Thymus (tissue), 11 donors: ENCODE measurements around the gene FSHB. TPM values are rescaled to one million over a fixed set of nuclear protein-coding genes. Genes with fewer than 3 reads are reported as not detected.

Source experiments
- DNase-seq, 9 donors: peaks; one replicate each; pipeline ENCODE4 v3.0.0-alpha.2; 2013; ENCODE audit warnings: low spot score in 9 of 9, low read depth in 6 of 9, missing footprints in 1 of 9
- H3K27ac ChIP-seq, 2 donors: one replicate each; pipeline ENCODE4 v1.5.1; 2013; ENCODE audit warnings: control low read depth in 1 of 2, low read depth in 1 of 2, low read length in 1 of 2, mild to moderate bottlenecking in 1 of 2, moderate library complexity in 1 of 2
- H3K27me3 ChIP-seq, 2 donors: one replicate each; pipeline ENCODE4 v1.5.1; 2013; ENCODE audit warnings: low read length in 1 of 2; ENCODE audit not compliant: control insufficient read depth in 2 of 2, insufficient read depth in 1 of 2
- H3K36me3 ChIP-seq, 2 donors: one replicate each; pipeline ENCODE4 v1.5.1; 2013; ENCODE audit warnings: low read length in 1 of 2, mild to moderate bottlenecking in 1 of 2, moderate library complexity in 1 of 2; ENCODE audit not compliant: control insufficient read depth in 2 of 2, insufficient read depth in 2 of 2
- H3K4me1 ChIP-seq, 2 donors: one replicate each; pipeline ENCODE4 v1.5.1; 2013; ENCODE audit warnings: low read length in 2 of 2; ENCODE audit not compliant: control insufficient read depth in 2 of 2, insufficient read depth in 2 of 2
- H3K4me3 ChIP-seq, 2 donors: one replicate each; pipeline ENCODE4 v1.5.1; 2013; ENCODE audit warnings: low read length in 2 of 2, control low read depth in 1 of 2, mild to moderate bottlenecking in 1 of 2
- H3K9me3 ChIP-seq, 2 donors: one replicate each; pipeline ENCODE4 v1.5.1; 2013; ENCODE audit warnings: low read length in 1 of 2, mild to moderate bottlenecking in 1 of 2; ENCODE audit not compliant: control insufficient read depth in 2 of 2, insufficient read depth in 1 of 2
- WGBS: extraction: QIAGEN DNeasy Blood & Tissue Kit; methylation state at CpG from one replicate; pipeline ENCODE4 v1.1.7; 2013; 5-methylcytosine and 5-hydroxymethylcytosine counted together
- polyA plus RNA-seq: library from polyadenylated mRNA; stranded (reverse); fragments of 200-250 nt; gene quantifications from one replicate; pipeline ENCODE4 v1.2.3, GENCODE V29; 2013
- total RNA-seq: library from RNA; stranded (reverse); fragments of 120-200 nt; gene quantifications from one replicate; pipeline ENCODE4 v1.2.4, GENCODE V29; 2013
- donor health status: healthy.

FSHB gene
- total and polyA plus RNA-seq, 2 donors = 0.05 to 0.30 TPM

DNA sequence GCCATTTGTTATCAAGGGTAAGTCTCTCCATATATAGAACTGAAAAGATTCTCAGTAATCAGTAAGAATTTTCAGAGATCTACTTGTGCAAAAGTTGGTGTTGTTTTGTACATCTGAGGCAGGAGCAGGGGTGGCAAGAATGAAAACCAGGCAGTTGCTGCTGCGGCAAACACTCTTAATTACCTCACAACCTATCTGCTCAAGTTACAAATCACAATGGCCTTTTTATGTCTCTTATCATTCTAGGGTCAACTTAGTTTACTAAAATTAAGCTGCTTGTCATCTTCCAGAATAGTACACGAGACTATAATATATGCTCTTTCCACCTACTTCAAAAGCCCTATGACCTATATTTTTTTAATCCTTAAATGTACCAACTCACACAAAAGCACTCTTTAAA is 14.3 kb upstream of the FSHB start:
- WGBS = 91% methylated on average over 2 of the region's 2 CpGs
- no peaks in the 10 kb centered on the region for H3K36me3 ChIP-seq
- no peaks in the 10 kb centered on the region for H3K4me1 ChIP-seq
- no peak overlapping the region for H3K4me3 ChIP-seq
- H3K27me3 ChIP-seq = no peaks in the 10 kb centered on the region
- H3K9me3 ChIP-seq = no peaks in the 10 kb centered on the region
- H3K27ac ChIP-seq = no peak overlapping the region
- DNase-seq = no peak

DNA sequence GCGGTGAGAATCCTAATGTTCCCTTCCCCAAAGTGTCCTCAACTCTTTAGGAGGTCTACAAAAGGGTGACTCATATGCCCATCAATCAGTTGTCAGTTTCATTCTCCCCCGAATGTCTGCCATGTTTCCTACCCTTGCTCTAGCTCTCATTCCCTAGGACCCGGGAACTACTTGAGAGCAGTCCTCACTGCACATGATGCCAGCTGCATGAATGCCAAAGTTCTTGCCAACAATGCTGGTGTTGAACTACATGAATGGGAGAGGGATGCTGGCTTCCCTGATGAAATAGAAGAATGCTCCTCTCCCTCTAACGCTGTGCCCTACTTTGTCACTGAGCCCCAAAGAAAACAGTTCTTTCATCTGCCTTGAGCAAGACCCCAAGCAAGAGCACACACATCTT is 12.5 kb upstream of the FSHB start:
- no peaks in the 10 kb centered on the region for H3K9me3 ChIP-seq
- WGBS = 93% methylated on average over 4 of the region's 4 CpGs
- no peak overlapping the region for H3K27ac ChIP-seq
- no peak overlapping the region for H3K4me3 ChIP-seq
- H3K36me3 ChIP-seq = no peaks in the 10 kb centered on the region
- no peaks in the 10 kb centered on the region for H3K4me1 ChIP-seq
- no peaks in the 10 kb centered on the region for H3K27me3 ChIP-seq
- DNase-seq = no peak

DNA sequence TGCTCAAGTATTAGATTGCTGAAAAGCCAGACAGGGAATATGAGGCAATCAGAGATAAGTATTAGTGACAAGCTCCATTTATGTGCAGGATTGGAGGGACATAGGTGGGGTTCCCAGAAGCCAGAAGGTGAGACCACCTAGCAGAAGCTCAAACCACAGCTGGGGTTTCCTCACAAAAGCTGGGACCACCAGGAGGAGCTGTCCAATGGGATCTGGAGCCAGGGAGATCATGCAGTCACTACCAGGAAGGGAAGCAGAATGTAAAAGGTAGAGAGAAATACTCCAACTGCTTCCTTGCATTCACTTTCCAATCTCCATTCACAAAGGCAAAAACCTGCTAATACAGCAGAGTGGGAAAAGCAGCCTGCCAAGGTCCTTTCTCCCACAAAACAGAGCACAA is 5.2 kb upstream of the FSHB start:
- no peak for DNase-seq
- no peak overlapping the region for H3K27ac ChIP-seq
- H3K4me3 ChIP-seq = no peak overlapping the region
- H3K4me1 ChIP-seq = no peaks in the 10 kb centered on the region
- H3K9me3 ChIP-seq = no peaks in the 10 kb centered on the region
- H3K36me3 ChIP-seq = no peaks in the 10 kb centered on the region
- no peaks in the 10 kb centered on the region for H3K27me3 ChIP-seq

DNA sequence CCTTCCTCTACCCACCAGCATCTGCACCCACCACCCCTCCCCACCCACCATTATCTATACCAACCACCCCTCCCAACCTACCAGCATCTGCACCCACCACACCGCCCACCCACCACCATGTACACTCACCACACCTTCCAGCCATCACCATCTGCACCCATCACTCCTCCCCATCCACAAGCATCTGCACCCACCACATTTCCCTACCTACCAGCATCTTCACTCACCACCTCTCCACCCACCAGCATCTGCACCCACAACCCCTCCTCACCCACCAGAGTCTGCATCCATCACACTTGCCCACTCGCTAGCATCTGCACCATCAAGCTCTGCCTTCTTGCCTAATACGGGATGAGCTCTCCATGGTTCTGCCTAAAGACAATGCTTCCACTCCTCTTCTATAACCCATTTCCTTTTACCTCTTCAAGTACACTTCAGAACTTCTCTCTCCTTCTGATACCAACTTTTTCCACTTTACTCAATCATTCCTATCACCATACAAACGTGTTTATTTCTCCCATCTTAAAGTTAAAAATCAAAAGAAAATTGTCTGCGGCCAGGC is 2.4 kb upstream of the FSHB start:
- Histone ChIP-seq H3K4me1 (no peaks in the 10 kb centered on the region), H3K27me3 (no peaks in the 10 kb centered on the region), H3K4me3 (no peak overlapping the region), H3K27ac (no peak overlapping the region), H3K36me3 (no peaks in the 10 kb centered on the region), H3K9me3 (no peaks in the 10 kb centered on the region)
- no peak for DNase-seq
- 91% methylated on average over 5 of the region's 5 CpGs for WGBS

DNA sequence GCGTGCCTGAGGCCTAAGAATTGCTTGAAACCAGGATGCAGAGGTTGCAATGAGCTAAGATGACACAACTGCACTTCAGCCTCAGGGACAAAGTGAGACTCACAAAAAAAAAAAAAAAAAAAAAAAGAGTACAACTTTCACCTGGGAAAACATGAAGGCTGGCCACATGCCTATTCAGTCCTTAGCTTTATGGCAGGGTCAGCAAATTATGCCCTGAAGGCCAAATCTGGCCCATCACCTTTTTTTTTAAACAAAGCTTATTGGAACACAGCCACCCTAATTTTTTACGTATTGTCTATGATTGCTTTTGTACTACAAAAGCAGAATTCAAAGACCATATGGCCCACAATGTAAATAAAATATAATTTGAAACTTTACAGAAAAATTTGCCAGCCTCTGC is 8.2 kb downstream of the FSHB start:
- no peak overlapping the region for H3K4me3 ChIP-seq
- no peak for DNase-seq
- WGBS = 93% methylated on average over 2 of the region's 2 CpGs

DNA sequence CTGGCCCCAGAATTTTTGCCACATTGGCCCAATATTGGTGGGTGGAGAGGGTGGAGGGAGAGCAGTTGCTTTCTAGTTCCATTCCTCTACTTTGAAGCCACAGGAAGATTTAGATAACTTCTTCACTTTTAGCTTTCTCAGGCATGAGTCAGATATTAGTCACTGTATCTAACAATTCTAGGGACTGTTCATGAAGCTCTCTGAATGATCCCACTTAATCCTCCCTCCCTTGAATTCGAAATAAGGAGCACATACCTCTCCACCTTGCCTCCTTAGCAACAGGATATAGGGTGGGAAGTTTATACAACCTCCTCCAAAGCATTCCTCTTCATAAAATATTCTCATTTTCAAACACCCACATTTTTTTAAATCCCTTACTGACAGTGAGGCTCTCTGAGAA is 13.5 kb downstream of the FSHB start:
- 51% methylated on average over 1 of the region's 1 CpG for WGBS
- no peak overlapping the region for H3K27ac ChIP-seq
- no peaks in the 10 kb centered on the region for H3K27me3 ChIP-seq
- no peak for DNase-seq
- no peaks in the 10 kb centered on the region for H3K4me1 ChIP-seq
- H3K4me3 ChIP-seq = no peak overlapping the region
- H3K36me3 ChIP-seq = no peaks in the 10 kb centered on the region
- no peaks in the 10 kb centered on the region for H3K9me3 ChIP-seq

More for the DNA sequence above, 8.2 kb downstream of the FSHB start:
- no peaks in the 10 kb centered on the region for H3K9me3 ChIP-seq
- H3K27me3 ChIP-seq = no peaks in the 10 kb centered on the region
- H3K4me1 ChIP-seq = no peaks in the 10 kb centered on the region
- no peaks in the 10 kb centered on the region for H3K36me3 ChIP-seq
- no peak overlapping the region for H3K27ac ChIP-seq

DNA sequence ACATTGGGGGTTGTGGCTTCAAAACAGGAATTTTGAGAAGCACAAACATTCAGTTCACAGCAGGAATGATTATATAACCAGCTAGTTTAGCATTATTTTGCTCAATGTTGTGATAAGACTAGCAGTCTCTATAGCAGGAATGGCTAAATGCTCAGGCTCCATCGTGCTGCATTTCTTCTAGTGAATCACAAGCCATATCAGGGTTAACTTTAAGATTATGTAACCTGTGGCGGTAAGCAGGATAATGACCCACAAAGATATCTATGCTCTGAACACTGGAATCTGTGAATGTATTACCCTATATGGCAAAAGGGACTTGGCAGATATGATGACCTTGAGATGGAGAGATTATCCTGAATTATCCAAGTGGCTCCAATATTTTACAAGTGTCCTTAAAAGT is 14.8 kb downstream of the FSHB start:
- Histone ChIP-seq H3K27me3 (no peaks in the 10 kb centered on the region), H3K4me1 (no peaks in the 10 kb centered on the region), H3K27ac (no peak overlapping the region), H3K4me3 (no peak overlapping the region), H3K9me3 (no peaks in the 10 kb centered on the region), H3K36me3 (no peaks in the 10 kb centered on the region)
- DNase-seq = no peak
- 89% methylated on average over 2 of the region's 2 CpGs for WGBS

DNA sequence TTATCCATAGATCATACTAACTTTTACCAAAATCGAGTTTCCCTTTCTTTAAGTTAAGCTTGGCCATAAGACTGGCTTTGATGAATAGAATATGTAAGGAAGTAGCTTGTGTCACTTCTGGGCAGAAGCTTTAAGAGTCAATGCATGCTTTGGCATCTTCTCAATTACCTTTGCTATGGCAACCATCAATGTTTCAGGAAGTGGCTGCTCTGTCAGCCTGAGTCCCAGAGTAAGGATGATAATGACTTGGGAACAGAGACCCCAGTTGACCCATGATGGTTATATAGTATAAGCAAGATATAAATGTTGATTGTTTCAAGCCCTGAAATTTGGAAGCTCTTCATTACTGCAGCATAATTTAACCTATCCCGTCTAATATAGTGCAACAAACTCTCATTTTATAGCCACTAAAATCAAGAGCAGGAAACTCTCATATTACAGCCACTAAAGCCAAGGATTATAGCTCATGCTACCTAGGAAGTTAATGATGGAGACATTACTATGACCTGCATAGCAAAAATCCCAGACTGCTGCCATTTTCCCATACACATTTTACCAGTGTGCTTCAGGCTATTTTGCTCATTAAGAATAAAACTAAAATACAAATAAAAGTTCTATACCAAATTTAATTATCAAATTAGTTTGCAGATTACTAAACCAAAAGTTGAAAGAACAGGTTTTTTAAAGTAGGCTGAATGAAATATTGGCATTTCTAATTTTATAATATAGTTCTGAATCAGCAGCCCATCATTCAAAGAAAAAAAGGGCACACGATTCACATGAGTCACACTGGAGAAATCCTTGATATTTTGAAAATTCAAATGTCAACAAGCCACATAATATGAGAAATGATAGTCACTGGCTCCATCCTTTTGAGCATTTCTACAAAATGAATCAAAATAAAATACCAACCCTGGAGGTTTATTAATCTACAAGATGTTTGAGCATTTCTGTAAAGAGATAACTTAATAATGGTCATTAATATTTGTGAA is 23.8 kb downstream of the FSHB start:
- H3K36me3 ChIP-seq = no peaks in the 10 kb centered on the region
- H3K4me1 ChIP-seq = no peaks in the 10 kb centered on the region
- H3K4me3 ChIP-seq = no peak overlapping the region
- WGBS = 87% methylated on average over 3 of the region's 3 CpGs
- H3K27ac ChIP-seq = no peak overlapping the region
- no peak for DNase-seq
- no peaks in the 10 kb centered on the region for H3K9me3 ChIP-seq
- no peaks in the 10 kb centered on the region for H3K27me3 ChIP-seq

DNA sequence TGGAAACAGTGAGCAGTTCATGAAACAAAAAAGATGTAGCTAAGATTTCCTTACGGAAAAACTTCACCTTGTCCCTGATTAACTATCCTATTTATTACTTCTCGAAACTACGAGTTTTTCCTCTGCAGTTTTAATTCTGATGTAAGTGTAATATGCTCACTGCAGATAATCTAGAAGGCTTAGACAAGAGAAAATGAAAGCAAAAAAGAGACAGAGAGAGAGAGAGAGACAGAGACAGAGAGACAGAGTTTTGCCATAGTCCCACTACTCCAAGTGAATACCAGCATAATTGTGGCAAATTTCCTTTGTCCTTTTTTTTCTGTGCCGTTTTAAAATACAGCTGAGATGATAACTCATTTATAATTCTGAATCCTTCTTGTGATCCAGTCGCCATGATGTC is 24.8 kb downstream of the FSHB start:
- DNase-seq = no peak
- no peak overlapping the region for H3K4me3 ChIP-seq
- H3K27me3 ChIP-seq = no peaks in the 10 kb centered on the region
- no peaks in the 10 kb centered on the region for H3K9me3 ChIP-seq
- H3K27ac ChIP-seq = no peak overlapping the region
- 93% methylated on average over 5 of the region's 5 CpGs for WGBS
- no peaks in the 10 kb centered on the region for H3K4me1 ChIP-seq
- no peaks in the 10 kb centered on the region for H3K36me3 ChIP-seq
